ENCODE results near the gene SLC39A9. TPM values are rescaled to one million over a fixed set of nuclear protein-coding genes. Genes with fewer than 3 reads are reported as not detected.

Gene SLC39A9
- total RNA-seq, 1 experiment from 2014 or later = 80.2 TPM

DNA sequence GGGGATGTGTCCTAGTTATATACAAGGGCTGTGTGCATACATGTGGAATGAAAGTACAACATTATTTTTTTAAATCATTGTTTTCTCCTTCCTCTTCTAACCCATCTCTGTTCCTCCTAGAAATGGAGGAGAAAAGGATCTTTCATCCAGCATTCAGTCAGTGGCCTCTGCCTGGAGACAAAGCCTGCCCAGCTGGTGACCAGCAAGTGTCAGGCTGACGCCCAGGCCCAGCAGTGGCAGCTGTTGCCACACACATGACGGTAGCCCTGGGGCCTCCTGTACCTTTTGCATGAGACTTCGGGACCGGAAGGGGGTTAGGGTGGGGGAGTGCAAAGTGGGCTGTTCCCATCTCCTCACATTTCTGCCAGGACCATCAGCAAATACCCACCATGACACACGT, 46.6 kb upstream of the SLC39A9 start:
- H3K79me2 ChIP-seq (ENCODE audit: insufficient read depth, low read length) = no peaks in the 10 kb centered on the region
- H4K20me1 ChIP-seq (ENCODE audit: insufficient read depth) = no peaks in the 10 kb centered on the region
- H2AFZ ChIP-seq (ENCODE audit: low read depth, low read length, poor library complexity, severe bottlenecking) = no peak overlapping the region
- ATAC-seq = no peak
- H3K9ac ChIP-seq (ENCODE audit: low read length) = no peak overlapping the region
- no peaks in the 10 kb centered on the region for H3K9me3 ChIP-seq (ENCODE audit: control insufficient read depth in 1 of 2, insufficient read depth in 1 of 2, low read depth in 1 of 2, low read length in 2 of 2)
- H3K4me1 ChIP-seq (ENCODE audit: control insufficient read depth in 1 of 2, insufficient read depth in 2 of 2, low read length in 2 of 2) = no peaks in the 10 kb centered on the region
- no TSS peak for BruUV-seq (replicated peaks)
- ChIA-PET POLR2A (no interaction called here), RAD21 (ENCODE audit: low non-redundant PET in 1 of 2, low total read pairs in 2 of 2, uncharacterized antibody in 2 of 2, unreplicated experiment in 2 of 2) (no interaction called here), CTCF (no interaction called here)
- TF ChIP-seq, protein P1, sequence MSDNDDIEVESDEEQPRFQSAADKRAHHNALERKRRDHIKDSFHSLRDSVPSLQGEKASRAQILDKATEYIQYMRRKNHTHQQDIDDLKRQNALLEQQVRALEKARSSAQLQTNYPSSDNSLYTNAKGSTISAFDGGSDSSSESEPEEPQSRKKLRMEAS (IDR thresholded peaks at IDR 0.05) = no peak
- intact Hi-C loops (cut with micrococcal nuclease) = no loop called here
- H3K4me3 ChIP-seq (replicated peaks in 1 of 2; ENCODE audit: low read depth in 1 of 2, low read length in 2 of 2) = no peak overlapping the region
- H3K4me2 ChIP-seq (ENCODE audit: low read length) = no peak overlapping the region
- no peaks in the 10 kb centered on the region for H3K36me3 ChIP-seq (ENCODE audit: control insufficient read depth in 1 of 2, insufficient read depth in 2 of 2, low read length in 2 of 2)
- H3K27me3 ChIP-seq (ENCODE audit: insufficient read depth, low read length) = no peaks in the 10 kb centered on the region
- no peak overlapping the region for H3K27ac ChIP-seq (ENCODE audit: low read depth, low read length)
- no peaks in the 10 kb centered on the region for H3K9me2 ChIP-seq (ENCODE audit: insufficient read depth)
- DNase-seq (ENCODE audit: low read depth, low spot score) = no peak

DNA sequence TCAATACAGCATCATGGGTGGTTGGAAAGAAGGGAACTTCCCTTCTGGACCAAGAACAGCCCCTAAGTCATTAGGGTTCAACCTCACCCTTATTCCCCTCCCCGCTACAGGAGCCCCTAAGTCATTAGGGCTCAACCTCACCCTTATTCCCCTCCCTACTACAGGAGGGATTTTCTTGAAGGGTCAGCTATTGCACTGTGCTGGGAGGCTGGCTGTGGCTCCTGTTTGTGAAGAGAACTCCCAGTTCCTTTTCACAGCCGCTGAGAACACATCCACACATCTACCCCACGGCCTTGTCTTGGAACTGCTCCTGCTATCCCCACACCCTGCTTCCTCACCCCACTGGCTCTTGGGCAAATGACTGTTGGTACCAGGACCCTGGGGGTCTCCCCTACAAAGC, 45.3 kb upstream of the SLC39A9 start:
- Histone ChIP-seq H2AFZ (ENCODE audit: low read depth, low read length, poor library complexity, severe bottlenecking) (no peak overlapping the region), H3K27me3 (ENCODE audit: insufficient read depth, low read length) (no peaks in the 10 kb centered on the region), H3K4me1 (ENCODE audit: control insufficient read depth in 1 of 2, insufficient read depth in 2 of 2, low read length in 2 of 2) (no peaks in the 10 kb centered on the region), H3K9me3 (ENCODE audit: control insufficient read depth in 1 of 2, insufficient read depth in 1 of 2, low read depth in 1 of 2, low read length in 2 of 2) (no peaks in the 10 kb centered on the region), H3K4me2 (ENCODE audit: low read length) (no peak overlapping the region), H3K4me3 (replicated peaks in 1 of 2; ENCODE audit: low read depth in 1 of 2, low read length in 2 of 2) (no peak overlapping the region), H3K9me2 (ENCODE audit: insufficient read depth) (no peaks in the 10 kb centered on the region), H3K9ac (ENCODE audit: low read length) (no peak overlapping the region), H3K79me2 (ENCODE audit: insufficient read depth, low read length) (no peaks in the 10 kb centered on the region), H3K27ac (ENCODE audit: low read depth, low read length) (no peak overlapping the region), H4K20me1 (ENCODE audit: insufficient read depth) (no peaks in the 10 kb centered on the region), H3K36me3 (ENCODE audit: control insufficient read depth in 1 of 2, insufficient read depth in 2 of 2, low read length in 2 of 2) (no peaks in the 10 kb centered on the region)
- CTCF ChIA-PET = no interaction called here
- no peak for DNase-seq (ENCODE audit: low read depth, low spot score)
- ATAC-seq = no peak
- RAD21 ChIA-PET (ENCODE audit: low non-redundant PET in 1 of 2, low total read pairs in 2 of 2, uncharacterized antibody in 2 of 2, unreplicated experiment in 2 of 2) = no interaction called here
- POLR2A ChIA-PET = no interaction called here
- no TSS peak for BruUV-seq (replicated peaks)
- TF ChIP-seq SP1 (IDR thresholded peaks at IDR 0.05; ENCODE audit: low read depth) = no peak
- TF ChIP-seq, protein P2, sequence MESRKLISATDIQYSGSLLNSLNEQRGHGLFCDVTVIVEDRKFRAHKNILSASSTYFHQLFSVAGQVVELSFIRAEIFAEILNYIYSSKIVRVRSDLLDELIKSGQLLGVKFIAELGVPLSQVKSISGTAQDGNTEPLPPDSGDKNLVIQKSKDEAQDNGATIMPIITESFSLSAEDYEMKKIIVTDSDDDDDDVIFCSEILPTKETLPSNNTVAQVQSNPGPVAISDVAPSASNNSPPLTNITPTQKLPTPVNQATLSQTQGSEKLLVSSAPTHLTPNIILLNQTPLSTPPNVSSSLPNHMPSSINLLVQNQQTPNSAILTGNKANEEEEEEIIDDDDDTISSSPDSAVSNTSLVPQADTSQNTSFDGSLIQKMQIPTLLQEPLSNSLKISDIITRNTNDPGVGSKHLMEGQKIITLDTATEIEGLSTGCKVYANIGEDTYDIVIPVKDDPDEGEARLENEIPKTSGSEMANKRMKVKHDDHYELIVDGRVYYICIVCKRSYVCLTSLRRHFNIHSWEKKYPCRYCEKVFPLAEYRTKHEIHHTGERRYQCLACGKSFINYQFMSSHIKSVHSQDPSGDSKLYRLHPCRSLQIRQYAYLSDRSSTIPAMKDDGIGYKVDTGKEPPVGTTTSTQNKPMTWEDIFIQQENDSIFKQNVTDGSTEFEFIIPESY (IDR thresholded peaks at IDR 0.05; ENCODE audit: extremely low read depth, insufficient replicate concordance, low read length) = no peak
- intact Hi-C loops (cut with micrococcal nuclease) = no loop called here
